T47D (cell line): ENCODE data around the gene PPP2R5E.
A peak's percentile ranks its signal among the peaks of the same experiment; 100 is the strongest.

Experiments used
- DNase-seq, 2 experiments: peaks; one replicate each; pipeline versions ENCODE4 v3.0.0 to v3.0.0-alpha.2; 2011 to 2012; ENCODE audit warnings: low read depth in 1 of 2, low spot score in 1 of 2
- JUND ChIP-seq: IDR thresholded peaks from 2 replicates; pipeline ENCODE4 v1.6.1; 2012; ENCODE audit warnings: low read depth
- in situ Hi-C: cut with HindIII; loops from 2 replicates; pipeline ENCODE4 v1.10.0; 2016; ENCODE audit warnings: low sequenced_read_pairs, low pct_unique_long_range_greater_than_20kb

The PPP2R5E gene

DNA sequence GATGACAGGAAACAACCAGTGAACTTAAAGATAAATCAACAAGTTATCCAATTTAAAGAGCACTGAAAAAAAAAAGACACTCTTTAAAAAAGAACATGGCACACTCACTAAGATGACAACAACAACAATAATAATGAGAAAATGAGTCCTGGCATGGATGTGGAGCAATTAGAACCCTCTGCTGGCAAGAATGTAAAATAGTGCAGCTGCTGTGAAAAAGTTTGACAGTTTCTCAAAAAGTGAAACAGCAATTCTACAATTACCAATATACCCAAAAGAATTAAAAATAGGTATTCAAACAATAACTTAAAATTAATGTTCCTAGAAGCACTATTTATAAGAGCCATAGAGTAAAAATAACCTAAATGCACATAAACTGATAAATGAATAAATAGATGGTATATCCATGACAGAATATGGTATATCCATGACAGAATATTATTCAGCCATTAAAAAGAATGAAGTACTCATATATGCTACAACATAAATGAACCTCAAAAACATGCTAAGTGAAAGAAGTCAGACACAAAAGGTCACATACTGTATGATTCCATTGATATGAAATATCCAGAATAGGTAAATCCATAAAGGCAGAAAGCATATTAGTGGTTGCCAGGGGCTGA is 175.3 kb downstream of the PPP2R5E start:
- TF ChIP-seq JUND: no peak
- DNase-seq: peak in 1 of 2 experiments; percentile 11
- in situ Hi-C loops: no loop called here

DNA sequence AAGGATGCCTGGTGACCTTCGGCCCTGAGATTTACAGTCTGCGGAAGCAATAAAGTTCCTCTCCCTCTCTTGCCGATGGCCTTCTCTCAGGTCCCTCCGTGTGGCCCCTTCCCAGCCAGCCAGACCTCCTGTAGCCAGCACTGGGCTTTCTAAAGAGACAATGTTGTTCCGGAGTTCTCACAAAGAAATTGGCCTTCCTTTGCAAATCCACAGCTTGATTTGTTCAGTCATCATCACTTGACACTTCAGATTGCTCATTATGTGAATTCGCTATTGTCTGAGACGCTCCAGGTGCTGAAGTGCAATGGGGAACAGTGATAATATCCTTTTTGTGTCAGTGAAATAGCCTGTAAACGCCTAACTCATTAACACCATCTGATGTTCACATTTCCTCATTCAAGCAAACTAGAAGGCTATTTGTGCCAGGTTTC is 180.8 kb downstream of the PPP2R5E start:
- in situ Hi-C loops: no loop called here
- no peak for DNase-seq

DNA sequence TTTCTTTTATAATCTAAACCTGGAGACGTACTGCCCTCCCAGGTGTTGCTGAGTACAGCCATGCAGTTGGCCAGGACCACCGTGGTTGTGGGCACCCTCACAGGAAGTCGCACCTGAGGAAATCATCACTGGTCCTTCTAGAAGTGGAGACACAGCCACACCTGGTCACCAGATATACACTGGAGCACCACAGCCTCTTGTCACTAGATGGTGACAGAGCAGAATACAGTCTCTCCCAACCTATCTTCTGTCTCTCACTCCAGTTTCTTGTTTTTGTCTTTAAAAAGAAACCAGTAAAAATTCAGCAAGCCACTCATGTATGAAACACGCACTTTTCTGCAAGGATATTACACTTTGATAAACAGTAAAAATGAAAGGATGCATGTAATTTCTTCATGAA is 181.4 kb downstream of the PPP2R5E start:
- in situ Hi-C loops: no loop called here
- peak; percentile 9 to 50 for DNase-seq
- TF ChIP-seq JUND: no peak

More for the DNA sequence above, 180.8 kb downstream of the PPP2R5E start:
- no peak for TF ChIP-seq JUND

DNA sequence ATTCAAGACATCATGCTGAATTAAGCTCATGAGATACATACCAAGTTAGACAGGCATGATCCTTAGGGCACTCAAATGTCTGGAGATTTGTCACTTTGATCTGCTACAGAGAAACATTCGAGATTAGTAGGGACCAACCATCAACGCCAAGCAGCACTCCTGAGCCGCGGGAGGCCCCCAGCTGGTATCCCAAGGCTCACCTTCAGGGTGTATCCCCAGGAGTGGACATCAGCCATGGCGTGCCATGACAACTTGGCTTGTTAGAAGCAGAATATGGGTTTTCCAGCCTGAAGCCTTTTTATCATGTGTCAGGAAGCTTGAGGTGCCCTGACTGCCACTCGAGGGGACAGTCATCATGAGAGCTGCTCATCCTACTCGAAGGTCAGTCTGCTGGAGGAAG is 185.3 kb downstream of the PPP2R5E start:
- in situ Hi-C loops: no loop called here
- DNase-seq: no peak
- no peak for TF ChIP-seq JUND

DNA sequence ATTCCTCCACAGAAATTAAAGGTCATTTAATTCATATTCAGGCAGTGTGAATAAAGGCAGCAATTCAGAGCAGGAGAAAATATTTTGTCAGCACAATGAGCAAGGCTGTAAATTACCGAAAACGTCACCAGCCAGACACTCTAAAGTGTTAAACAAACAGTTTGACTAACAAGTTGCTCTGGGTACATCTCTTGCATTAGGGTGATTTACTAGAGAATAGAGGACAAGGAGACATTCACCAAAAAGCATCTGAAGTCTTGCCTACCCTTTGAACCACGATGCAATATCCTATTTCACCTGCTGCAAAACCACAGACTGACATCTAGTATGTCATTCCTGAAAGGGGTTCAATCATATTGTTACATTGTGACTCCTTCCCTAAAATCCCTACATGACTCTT is 197.4 kb downstream of the PPP2R5E start:
- in situ Hi-C loops: no loop called here
- DNase-seq: no peak
- TF ChIP-seq JUND: no peak

DNA sequence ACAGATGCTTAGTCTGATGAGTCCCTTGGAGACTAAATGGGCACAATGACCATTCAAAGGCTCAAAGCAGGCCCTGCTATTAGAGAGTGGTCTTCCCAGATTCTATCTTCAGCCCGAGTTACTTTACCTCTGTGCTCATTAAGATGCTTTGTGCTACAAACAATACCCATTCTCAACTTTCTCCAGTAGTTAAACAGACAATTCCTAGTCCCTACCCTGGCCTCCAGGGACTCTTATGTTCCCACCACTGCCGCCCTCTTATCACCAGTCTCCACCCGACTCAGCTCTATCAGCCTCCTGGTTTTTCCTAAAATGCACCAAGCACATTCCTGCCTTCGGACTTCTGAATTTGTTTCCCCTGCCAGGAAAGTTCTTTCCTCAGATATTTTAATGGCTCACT is 198.8 kb downstream of the PPP2R5E start:
- no peak for DNase-seq
- TF ChIP-seq JUND: no peak
- in situ Hi-C loops: no loop called here

DNA sequence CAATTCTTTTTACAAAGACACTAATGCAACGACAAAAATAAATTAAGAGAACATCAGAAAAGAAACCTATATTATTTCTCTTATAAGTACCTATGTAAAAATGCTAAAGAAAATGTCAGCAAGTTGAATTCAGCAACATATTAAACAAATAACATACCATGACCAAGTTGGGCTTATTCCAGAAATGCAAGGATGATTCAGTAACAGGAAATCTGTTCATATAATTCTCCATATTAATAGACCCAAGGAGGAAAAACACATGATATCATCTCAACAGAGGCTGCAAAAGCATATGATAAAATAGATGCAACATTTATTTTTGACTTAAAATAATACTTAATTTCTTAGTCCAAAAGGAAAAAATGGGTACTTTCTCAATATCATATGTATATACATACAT is 199.3 kb downstream of the PPP2R5E start:
- no peak for TF ChIP-seq JUND
- DNase-seq: no peak
- in situ Hi-C loops: no loop called here

DNA sequence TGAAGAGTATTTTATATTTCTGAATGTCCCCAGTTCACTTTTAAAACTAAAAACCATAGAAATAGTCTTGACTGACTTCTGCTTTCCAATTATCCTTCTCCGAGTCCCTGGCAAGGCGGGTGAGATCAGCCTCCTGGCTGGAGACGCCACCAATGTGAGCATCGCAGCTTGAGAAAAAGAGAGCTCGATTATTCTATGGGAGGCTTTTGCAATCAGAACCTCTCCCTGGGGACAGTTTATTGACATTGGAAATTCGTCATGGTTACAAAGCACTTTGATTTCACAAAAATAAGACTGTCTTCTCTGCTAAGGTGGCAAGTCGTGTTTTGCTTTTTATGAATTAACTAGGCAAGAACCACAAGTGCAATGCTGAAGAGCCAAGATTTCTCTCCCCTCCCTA is 200.8 kb downstream of the PPP2R5E start:
- in situ Hi-C loops: no loop called here
- no peak for TF ChIP-seq JUND
- DNase-seq: no peak

DNA sequence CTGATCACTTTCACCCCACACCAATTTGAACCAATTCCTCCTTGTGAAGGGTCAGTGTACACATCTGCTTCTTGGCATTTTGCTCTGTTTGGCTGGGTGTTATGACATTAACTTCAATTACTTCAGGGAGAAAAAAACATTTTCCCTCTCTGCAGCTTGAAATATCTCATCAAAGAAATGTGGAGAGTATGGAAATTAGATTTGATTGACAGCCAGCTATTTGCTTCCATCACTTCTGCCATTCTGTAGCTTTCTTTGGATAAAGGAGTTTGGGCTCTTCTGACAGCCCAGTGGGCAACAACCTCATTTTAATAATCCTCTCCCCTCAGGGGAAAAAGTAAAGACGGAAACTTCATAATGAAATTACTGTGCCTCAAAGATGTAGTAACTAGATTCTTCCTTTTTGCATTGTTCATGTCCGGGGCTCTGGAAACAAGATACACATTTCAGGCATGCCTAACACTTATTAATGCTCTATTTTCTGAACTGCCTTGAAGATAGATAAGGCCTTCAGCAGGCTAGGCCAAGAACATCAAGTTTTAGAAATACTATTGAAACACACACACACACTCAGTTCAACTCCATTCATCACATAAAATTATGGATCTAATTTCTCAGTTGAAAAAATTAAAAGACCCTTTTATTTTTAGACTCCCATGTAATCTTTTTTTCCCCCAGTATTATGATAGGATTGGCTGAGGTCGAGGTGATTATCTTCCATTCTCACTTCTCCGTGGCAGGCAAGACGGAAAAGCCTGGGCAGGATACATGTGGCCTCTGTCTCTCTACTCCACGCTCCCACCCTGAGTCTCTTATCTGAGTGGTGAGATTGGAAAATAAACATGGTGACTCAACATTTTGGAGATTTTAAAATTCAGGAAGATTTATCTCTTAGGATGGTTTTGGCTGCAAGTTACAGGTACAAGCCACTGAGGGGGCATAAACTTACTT is 214.1 kb downstream of the PPP2R5E start:
- no peak for DNase-seq
- in situ Hi-C loops: no loop called here
- TF ChIP-seq JUND: no peak

DNA sequence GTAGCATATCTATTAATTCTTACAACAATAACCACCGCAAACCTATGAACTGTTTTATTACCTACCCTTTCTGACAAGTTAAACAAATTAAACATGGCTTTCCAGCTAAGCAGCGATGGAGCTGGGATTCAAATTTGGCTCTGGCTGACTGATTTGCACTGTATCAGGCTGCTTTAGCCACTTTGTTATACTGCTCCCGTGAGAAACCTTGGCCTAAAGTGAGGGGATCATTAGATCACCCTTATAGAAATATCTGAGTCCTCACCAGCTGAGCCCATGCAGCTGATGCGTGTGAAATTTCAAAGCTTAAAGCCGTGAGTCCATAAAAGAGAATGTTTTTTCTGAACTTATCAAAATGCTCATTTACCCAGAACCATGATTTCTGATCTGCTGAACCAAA is 216.3 kb downstream of the PPP2R5E start:
- in situ Hi-C loops: no loop called here
- no peak for TF ChIP-seq JUND
- no peak for DNase-seq

DNA sequence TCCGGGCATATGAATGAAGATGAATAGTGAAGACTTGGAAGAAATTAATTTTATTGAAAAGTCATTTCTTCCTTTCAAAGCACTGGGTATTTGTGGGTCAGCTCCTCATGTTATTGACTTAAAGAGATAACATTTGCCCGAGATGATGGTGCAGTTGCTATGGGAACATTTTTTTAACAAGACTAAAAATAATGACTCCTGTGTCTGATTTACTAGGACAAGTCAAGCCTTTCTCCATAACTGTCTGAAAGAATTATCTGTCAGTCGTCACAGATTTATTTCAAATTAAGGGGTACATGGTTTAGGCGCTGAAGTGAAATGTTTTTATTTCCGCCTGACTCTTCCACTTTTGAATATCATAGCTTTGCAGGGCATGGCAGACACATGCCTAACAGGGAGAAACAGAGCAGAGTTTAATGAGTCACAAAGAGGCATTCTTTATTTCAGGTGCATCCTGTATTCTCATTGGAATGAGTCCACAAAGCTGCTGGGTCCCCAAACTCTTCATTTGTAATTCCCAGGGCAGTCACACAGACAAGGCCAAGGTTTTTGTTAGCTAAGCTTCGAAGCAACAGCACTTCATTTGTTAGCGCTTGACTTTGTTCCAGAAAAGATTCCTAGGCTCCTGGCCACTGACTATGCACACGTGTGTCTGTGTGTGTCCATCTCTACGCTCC is 220.1 kb downstream of the PPP2R5E start:
- DNase-seq: no peak
- no peak for TF ChIP-seq JUND
- in situ Hi-C loops: no loop called here

DNA sequence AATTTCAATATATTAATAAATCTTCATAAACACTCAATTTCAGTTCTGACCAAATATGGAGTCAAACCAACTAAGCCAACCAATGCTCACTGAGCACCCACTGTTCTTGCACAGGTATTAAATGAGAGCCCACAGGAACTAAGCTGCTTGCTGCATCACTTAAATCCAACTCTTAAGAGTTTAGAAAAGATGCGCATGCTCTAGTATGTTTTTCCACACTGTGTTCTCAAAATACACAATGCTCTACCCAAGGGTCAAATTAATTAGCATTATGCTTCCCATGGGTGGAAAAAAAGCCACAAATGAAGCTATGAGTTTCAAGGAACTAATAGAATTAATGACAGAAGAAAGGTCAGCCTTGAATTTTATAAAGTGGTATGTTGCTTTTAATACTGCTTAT is 220.7 kb downstream of the PPP2R5E start:
- in situ Hi-C loops: no loop called here
- no peak for DNase-seq
- no peak for TF ChIP-seq JUND
